Caco-2 (cell line): ENCODE results near the gene R3HCC1L. TPM values are rescaled to one million over a fixed set of nuclear protein-coding genes. Genes with fewer than 3 reads are reported as not detected.

Experiments
- BruUV-seq: library from RNA; stranded (reverse); fragments of 400-500 nt; replicated peaks from 2 replicates; lab custom pipeline; 2021; lab: Mats Ljungman, UMichigan
- CTCF ChIA-PET: fragments of 300-600 bp; sonication (Branson Sonifier 250); formaldehyde crosslinking; loops from one replicate; lab custom pipeline; 2022; ENCODE audit warnings: antibody characterized with exemption; lab: Charles Lee
- POLR2A ChIA-PET: fragments of 300-600 bp; sonication (Branson Sonifier 250); formaldehyde crosslinking; loops from one replicate; lab custom pipeline; 2022; ENCODE audit warnings: antibody characterized with exemption; lab: Charles Lee
- DNase-seq, 2 experiments: peaks; one replicate each; pipeline versions ENCODE4 v3.0.0 to v3.0.0-alpha.2; 2020 to 2022
- H3K27me3 ChIP-seq: replicated peaks from 2 replicates; pipeline ENCODE4 v1.6.0; 2011; ENCODE audit warnings: low read length; ENCODE audit not compliant: control insufficient read depth, insufficient read depth
- H3K36me3 ChIP-seq: 2 replicates; pipeline ENCODE4 v1.5.1; 2011; ENCODE audit warnings: low read length; ENCODE audit not compliant: control insufficient read depth, insufficient read depth
- H3K4me1 ChIP-seq: fragments of 250-450 bp; sonication (Bioruptor Pico); 2 replicates; pipeline ENCODE4 v1.5.1; 2020; ENCODE audit warnings: mild to moderate bottlenecking
- H3K4me3 ChIP-seq: 2 replicates; pipeline ENCODE4 v1.5.1; 2011; ENCODE audit warnings: low read depth, mild to moderate bottlenecking, control low read depth, low read length
- H3K9me3 ChIP-seq: fragments of 250-450 bp; sonication (Bioruptor Pico); 2 replicates; pipeline ENCODE4 v1.5.1; 2020; ENCODE audit warnings: mild to moderate bottlenecking, moderate library complexity
- H3K27ac Mint-ChIP-seq: one replicate; pipeline ENCODE4 v1.8.0; 2022; ENCODE audit warnings: mixed read lengths; ENCODE audit not compliant: unreplicated experiment
- H3K27me3 Mint-ChIP-seq: one replicate; pipeline ENCODE4 v1.8.0; 2022; ENCODE audit warnings: mixed read lengths; ENCODE audit not compliant: insufficient read depth, unreplicated experiment
- H3K36me3 Mint-ChIP-seq: one replicate; pipeline ENCODE4 v1.8.0; 2022; ENCODE audit warnings: mild to moderate bottlenecking, mixed read lengths; ENCODE audit not compliant: insufficient read depth, unreplicated experiment
- H3K4me1 Mint-ChIP-seq: one replicate; pipeline ENCODE4 v1.8.0; 2022; ENCODE audit warnings: low read depth, mixed read lengths; ENCODE audit not compliant: unreplicated experiment
- H3K4me3 Mint-ChIP-seq: one replicate; pipeline ENCODE4 v1.8.0; 2022; ENCODE audit warnings: mild to moderate bottlenecking, moderate library complexity, mixed read lengths; ENCODE audit not compliant: unreplicated experiment
- H3K9me3 Mint-ChIP-seq: one replicate; pipeline ENCODE4 v1.8.0; 2022; ENCODE audit warnings: mixed read lengths; ENCODE audit not compliant: unreplicated experiment
- CTCF ChIP-seq, 2 experiments: fragments of 200-600 bp in 1 of 2; IDR thresholded peaks; 1 replicate in 1 of 2; 2 replicates in 1 of 2; pipeline versions ENCODE4 v1.5.1 to v1.8.0; 2011 to 2022; ENCODE audit warnings: antibody characterized with exemption in 1 of 2, control low read depth in 1 of 2, inconsistent platforms in 1 of 2, low read depth in 1 of 2, low read length in 1 of 2, mild to moderate bottlenecking in 1 of 2, moderate library complexity in 1 of 2; ENCODE audit not compliant: insufficient read depth in 1 of 2, severe bottlenecking in 1 of 2, unreplicated experiment in 1 of 2
- intact Hi-C: fragments of 100-400 bp; cut with micrococcal nuclease; formaldehyde crosslinking; loops from one replicate; pipeline ENCODE4 v1.10.0; 2022; ENCODE audit not compliant: unreplicated experiment
- total RNA-seq: library from RNA; stranded (reverse); gene quantifications from 2 replicates; pipeline ENCODE4 v1.2.3, GENCODE V29; 2022

Gene R3HCC1L
- total RNA-seq, 1 experiment from 2014 or later = 16.5 TPM

GRCh38 chr10:98231417-98231816 lies 97.0 kb downstream of the R3HCC1L start:
- H3K36me3 ChIP-seq = no peaks in the 10 kb centered on the region
- ChIA-PET POLR2A (no interaction called here), CTCF (no interaction called here)
- Mint-ChIP-seq H3K27ac (no peak overlapping the region), H3K4me1 (no peaks in the 10 kb centered on the region), H3K4me3 (no peak overlapping the region), H3K27me3 (no peaks in the 10 kb centered on the region), H3K9me3 (peaks cover 10% of the 10 kb centered on the region), H3K36me3 (peaks cover 10% of the 10 kb centered on the region)
- DNase-seq = no peak
- H3K27me3 ChIP-seq = no peaks in the 10 kb centered on the region
- H3K4me1 ChIP-seq = no peaks in the 10 kb centered on the region
- BruUV-seq = no TSS peak
- no peak overlapping the region for H3K4me3 ChIP-seq
- no peak for TF ChIP-seq CTCF (IDR thresholded peaks at IDR 0.05; ENCODE audit: insufficient read depth in 1 of 2, low read depth in 1 of 2, low read length in 1 of 2, severe bottlenecking in 1 of 2, unreplicated experiment in 1 of 2)
- intact Hi-C loops = no loop called here
- no peaks in the 10 kb centered on the region; the same call in 1 of the 2 replicates for H3K9me3 ChIP-seq

GRCh38 chr10:98235846-98236245 lies 101.4 kb downstream of the R3HCC1L start:
- Histone ChIP-seq H3K27me3 (no peaks in the 10 kb centered on the region), H3K4me1 (no peaks in the 10 kb centered on the region), H3K9me3 (no peaks in the 10 kb centered on the region), H3K4me3 (no peak overlapping the region), H3K36me3 (no peaks in the 10 kb centered on the region)
- Mint-ChIP-seq H3K27ac (no peak overlapping the region), H3K4me1 (no peaks in the 10 kb centered on the region), H3K9me3 (no peaks in the 10 kb centered on the region), H3K27me3 (no peaks in the 10 kb centered on the region), H3K4me3 (no peak overlapping the region), H3K36me3 (peaks cover 4% of the 10 kb centered on the region)
- ChIA-PET POLR2A (no interaction called here), CTCF (no interaction called here)
- no peak for TF ChIP-seq CTCF (IDR thresholded peaks at IDR 0.05; ENCODE audit: insufficient read depth in 1 of 2, low read depth in 1 of 2, low read length in 1 of 2, severe bottlenecking in 1 of 2, unreplicated experiment in 1 of 2)
- BruUV-seq = no TSS peak
- DNase-seq = no peak
- intact Hi-C loops = no loop called here

GRCh38 chr10:98236862-98237261 lies 102.4 kb downstream of the R3HCC1L start:
- Histone ChIP-seq H3K4me1 (no peaks in the 10 kb centered on the region), H3K4me3 (no peak overlapping the region), H3K27me3 (no peaks in the 10 kb centered on the region), H3K36me3 (no peaks in the 10 kb centered on the region), H3K9me3 (no peaks in the 10 kb centered on the region)
- Mint-ChIP-seq H3K9me3 (no peaks in the 10 kb centered on the region), H3K4me1 (no peaks in the 10 kb centered on the region), H3K27ac (no peak overlapping the region), H3K4me3 (no peak overlapping the region), H3K36me3 (peaks cover 2% of the 10 kb centered on the region), H3K27me3 (no peaks in the 10 kb centered on the region)
- TF ChIP-seq CTCF (IDR thresholded peaks at IDR 0.05; ENCODE audit: insufficient read depth in 1 of 2, low read depth in 1 of 2, low read length in 1 of 2, severe bottlenecking in 1 of 2, unreplicated experiment in 1 of 2) = no peak
- ChIA-PET CTCF (no interaction called here), POLR2A (no interaction called here)
- intact Hi-C loops = no loop called here
- no peak for DNase-seq
- BruUV-seq = no TSS peak
